Adrenal gland (tissue), 12 donors: Measurements from ENCODE around the gene OTOF. TPM values are rescaled to one million over a fixed set of nuclear protein-coding genes. Genes with fewer than 3 reads are reported as not detected.

ENCODE experiments used
- DNase-seq, 7 donors: peaks; one replicate each; pipeline ENCODE4 v3.0.0-alpha.2; 2019 to 2020
- H3K27ac ChIP-seq, 5 donors: fragments of 200-600 bp; sonication (generic) in 4 of 5; 1 replicate in 3 of 5; 2 replicates in 2 of 5; pipeline versions ENCODE4 v1.5.1 to v1.8.0; 2016 to 2020; ENCODE audit warnings: mild to moderate bottlenecking in 1 of 5
- H3K27me3 ChIP-seq: fragments of 200-600 bp; 2 replicates; pipeline ENCODE4 v1.8.0; 2021
- H3K36me3 ChIP-seq, 2 donors: fragments of 200-600 bp; replicated peaks in 1 of 2; 1 replicate in 1 of 2; 2 replicates in 1 of 2; pipeline versions ENCODE4 v1.5.1 to v1.8.0; 2018 to 2022
- H3K4me1 ChIP-seq, 2 donors: fragments of 200-600 bp; replicated peaks in 1 of 2; 1 replicate in 1 of 2; 2 replicates in 1 of 2; pipeline versions ENCODE4 v1.5.1 to v1.8.0; 2018 to 2021
- H3K4me3 ChIP-seq, 4 donors: fragments of 200-600 bp; sonication (generic) in 3 of 4; one replicate each; pipeline ENCODE4 v1.5.1; 2016 to 2018
- H3K9me3 ChIP-seq, 3 donors: fragments of 200-600 bp; sonication (generic) in 1 of 3; replicated peaks in 1 of 3; 1 replicate in 2 of 3; 2 replicates in 1 of 3; pipeline versions ENCODE4 v1.5.1 to v1.8.0; 2016 to 2021
- POLR2A ChIP-seq, 2 donors: fragments of 450-650 bp; IDR thresholded peaks; one replicate each; pipeline ENCODE4 v1.6.1; 2017; ENCODE audit warnings: antibody characterized with exemption in 2 of 2, mild to moderate bottlenecking in 2 of 2, moderate library complexity in 1 of 2
- WGBS, 4 donors: extraction: QIAGEN DNeasy Blood & Tissue Kit in 2 of 4; methylation state at CpG; one replicate each; pipeline versions ENCODE4 v1.1.5 to v1.1.7; 2013 to 2017; 5-methylcytosine and 5-hydroxymethylcytosine counted together
- intact Hi-C, 2 donors: fragments of 100-400 bp; cut with DNase I; formaldehyde crosslinking; loops; one replicate each; pipeline versions ENCODE4 v1.14.1 to v1.15.0; 2022 to 2023
- polyA plus RNA-seq, 3 donors: library from polyadenylated mRNA; stranded (reverse); fragments of 200-250 nt in 2 of 3; fragments of 350-450 nt in 1 of 3; fragmentation: Illumina TruSeq in 1 of 3; extraction: RNeasy Lipid Tissue Mini Kit (QIAGEN cat#74804) in 1 of 3; gene quantifications; one replicate each; pipeline ENCODE4 v1.2.3, GENCODE V29; 2013 to 2014
- total RNA-seq, 9 donors: library from RNA; depleted of rRNA in 4 of 9; stranded (reverse); fragments of >200 nt in 4 of 9; fragments of 120-200 nt in 1 of 9; fragmentation: NEBNext Ultra II Directional in 1 of 9; extraction: Animal tissue kit (Norgen Biotek cat#: 25700) in 1 of 9; gene quantifications; one replicate each; pipeline versions ENCODE4 v1.1.0 to v1.2.4, GENCODE V29; 2013 to 2023
- TF ChIP-seq, protein P1 (sequence below), 6 experiments: fragments of 450-650 bp in 4 of 6; fragments of 200-600 bp in 2 of 6; sonication (generic) in 1 of 6; IDR thresholded peaks; 1 replicate in 5 of 6; 2 replicates in 1 of 6; pipeline versions ENCODE4 v1.5.1 to v1.8.0; 2016 to 2021; ENCODE audit warnings: antibody characterized with exemption in 6 of 6, mild to moderate bottlenecking in 2 of 6, moderate library complexity in 1 of 6
- donor health status: healthy with polysubstance abuse.
- donor health status: Bipolar disorder and iron deficiency.
- donor health status: DM: yes; HTN: yes; CAD: no.
- donor health status: DM: no; HTN: no; CAD: no.
- donor health status: DM: no; HTN: no; CAD: no.
- donor health status: DM: yes; HTN: yes; CAD: no.

The OTOF gene
- total and polyA plus RNA-seq, 12 donors = 0.18 to 2.0 (median 1.1) TPM

DNA sequence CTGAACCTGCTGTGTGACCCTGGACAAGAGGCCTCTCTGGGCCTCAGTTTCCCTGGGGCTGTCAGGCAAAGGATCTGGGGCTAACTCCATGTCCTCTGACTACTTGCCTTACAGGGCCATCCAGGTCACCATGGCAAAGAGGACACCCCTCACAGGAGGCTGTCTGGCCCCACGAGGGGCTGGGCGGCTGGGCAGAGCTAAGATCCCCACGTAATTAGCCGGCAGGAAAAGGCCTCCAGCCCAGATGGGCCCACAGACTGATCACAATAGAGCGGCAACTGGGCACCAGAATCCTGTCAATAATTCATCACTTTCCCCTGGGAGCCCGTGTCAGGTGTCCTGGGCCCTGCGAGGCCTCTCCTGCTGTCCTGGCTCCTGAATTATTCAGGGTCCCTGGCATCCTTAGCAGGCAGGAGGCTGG, 44.8 kb upstream of the OTOF start:
- TF ChIP-seq, protein P1, sequence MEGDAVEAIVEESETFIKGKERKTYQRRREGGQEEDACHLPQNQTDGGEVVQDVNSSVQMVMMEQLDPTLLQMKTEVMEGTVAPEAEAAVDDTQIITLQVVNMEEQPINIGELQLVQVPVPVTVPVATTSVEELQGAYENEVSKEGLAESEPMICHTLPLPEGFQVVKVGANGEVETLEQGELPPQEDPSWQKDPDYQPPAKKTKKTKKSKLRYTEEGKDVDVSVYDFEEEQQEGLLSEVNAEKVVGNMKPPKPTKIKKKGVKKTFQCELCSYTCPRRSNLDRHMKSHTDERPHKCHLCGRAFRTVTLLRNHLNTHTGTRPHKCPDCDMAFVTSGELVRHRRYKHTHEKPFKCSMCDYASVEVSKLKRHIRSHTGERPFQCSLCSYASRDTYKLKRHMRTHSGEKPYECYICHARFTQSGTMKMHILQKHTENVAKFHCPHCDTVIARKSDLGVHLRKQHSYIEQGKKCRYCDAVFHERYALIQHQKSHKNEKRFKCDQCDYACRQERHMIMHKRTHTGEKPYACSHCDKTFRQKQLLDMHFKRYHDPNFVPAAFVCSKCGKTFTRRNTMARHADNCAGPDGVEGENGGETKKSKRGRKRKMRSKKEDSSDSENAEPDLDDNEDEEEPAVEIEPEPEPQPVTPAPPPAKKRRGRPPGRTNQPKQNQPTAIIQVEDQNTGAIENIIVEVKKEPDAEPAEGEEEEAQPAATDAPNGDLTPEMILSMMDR (IDR thresholded peaks at IDR 0.05) = no peak
- no peak for TF ChIP-seq POLR2A (IDR thresholded peaks at IDR 0.05)
- Histone ChIP-seq H3K27ac (no peak overlapping the region), H3K4me1 (no peaks in the 10 kb centered on the region), H3K9me3 (no peaks in the 10 kb centered on the region), H3K27me3 (peaks cover 6% of the 10 kb centered on the region), H3K4me3 (no peak overlapping the region), H3K36me3 (no peaks in the 10 kb centered on the region)
- intact Hi-C loops = no loop called here
- DNase-seq = no peak
- 85 to 93% (median 91%) methylated on average over 3 to 7 of the region's 7 CpGs; no CpG with 5 or more reads in 1 of the 4 donors for WGBS, 4 donors

DNA sequence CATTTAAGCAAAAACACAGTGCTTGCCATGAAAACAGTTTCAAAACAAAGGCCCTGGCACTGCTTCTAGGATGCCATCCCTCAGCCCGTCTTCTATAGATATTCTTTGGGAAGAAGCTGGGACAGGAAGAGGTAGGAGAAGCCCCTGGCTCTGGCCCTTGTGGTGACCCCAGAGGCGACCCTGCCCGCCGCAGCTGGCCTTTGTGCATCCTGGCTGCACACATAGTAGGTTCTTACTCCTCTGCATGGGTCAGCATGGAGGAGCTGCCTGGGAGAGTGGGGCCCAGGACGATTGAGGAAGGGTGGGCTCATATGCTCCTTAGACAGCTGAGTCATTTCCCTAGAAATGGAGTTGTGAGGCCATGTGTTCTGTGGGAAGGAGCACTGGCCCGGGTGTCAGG, 44.4 kb upstream of the OTOF start:
- no peaks in the 10 kb centered on the region for H3K4me1 ChIP-seq
- H3K27me3 ChIP-seq = peaks cover 6% of the 10 kb centered on the region
- no peak for DNase-seq
- intact Hi-C loops = no loop called here
- no peak for TF ChIP-seq POLR2A (IDR thresholded peaks at IDR 0.05)
- TF ChIP-seq, protein P1 (IDR thresholded peaks at IDR 0.05) = no peak
- 65 to 71% (median 70%) methylated on average over 6 of the region's 6 CpGs for WGBS, 4 donors
- no peaks in the 10 kb centered on the region for H3K9me3 ChIP-seq
- no peaks in the 10 kb centered on the region for H3K36me3 ChIP-seq
- no peak overlapping the region for H3K27ac ChIP-seq
- no peak overlapping the region for H3K4me3 ChIP-seq

DNA sequence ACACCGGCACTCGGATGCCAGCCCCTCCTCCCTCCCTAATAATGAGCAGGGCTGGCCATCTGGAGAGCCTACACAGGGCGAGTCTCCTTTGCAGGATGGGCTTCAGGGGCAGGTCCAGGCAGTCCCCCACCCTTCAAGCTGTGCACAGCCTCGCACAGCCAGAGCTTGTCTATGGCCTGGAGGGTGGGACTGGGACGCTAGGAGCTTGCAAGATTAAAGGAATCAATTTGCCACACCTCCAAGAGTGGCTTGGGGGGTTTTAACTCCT, 43.9 kb upstream of the OTOF start:
- Histone ChIP-seq H3K27ac (no peak overlapping the region), H3K9me3 (no peaks in the 10 kb centered on the region), H3K36me3 (no peaks in the 10 kb centered on the region), H3K4me1 (no peaks in the 10 kb centered on the region), H3K27me3 (peaks cover 6% of the 10 kb centered on the region), H3K4me3 (no peak overlapping the region)
- 70 to 81% (median 77%) methylated on average over 5 of the region's 5 CpGs for WGBS, 4 donors
- intact Hi-C loops = no loop called here
- no peak for DNase-seq
- no peak for TF ChIP-seq POLR2A (IDR thresholded peaks at IDR 0.05)
- TF ChIP-seq, protein P1 (IDR thresholded peaks at IDR 0.05) = no peak

DNA sequence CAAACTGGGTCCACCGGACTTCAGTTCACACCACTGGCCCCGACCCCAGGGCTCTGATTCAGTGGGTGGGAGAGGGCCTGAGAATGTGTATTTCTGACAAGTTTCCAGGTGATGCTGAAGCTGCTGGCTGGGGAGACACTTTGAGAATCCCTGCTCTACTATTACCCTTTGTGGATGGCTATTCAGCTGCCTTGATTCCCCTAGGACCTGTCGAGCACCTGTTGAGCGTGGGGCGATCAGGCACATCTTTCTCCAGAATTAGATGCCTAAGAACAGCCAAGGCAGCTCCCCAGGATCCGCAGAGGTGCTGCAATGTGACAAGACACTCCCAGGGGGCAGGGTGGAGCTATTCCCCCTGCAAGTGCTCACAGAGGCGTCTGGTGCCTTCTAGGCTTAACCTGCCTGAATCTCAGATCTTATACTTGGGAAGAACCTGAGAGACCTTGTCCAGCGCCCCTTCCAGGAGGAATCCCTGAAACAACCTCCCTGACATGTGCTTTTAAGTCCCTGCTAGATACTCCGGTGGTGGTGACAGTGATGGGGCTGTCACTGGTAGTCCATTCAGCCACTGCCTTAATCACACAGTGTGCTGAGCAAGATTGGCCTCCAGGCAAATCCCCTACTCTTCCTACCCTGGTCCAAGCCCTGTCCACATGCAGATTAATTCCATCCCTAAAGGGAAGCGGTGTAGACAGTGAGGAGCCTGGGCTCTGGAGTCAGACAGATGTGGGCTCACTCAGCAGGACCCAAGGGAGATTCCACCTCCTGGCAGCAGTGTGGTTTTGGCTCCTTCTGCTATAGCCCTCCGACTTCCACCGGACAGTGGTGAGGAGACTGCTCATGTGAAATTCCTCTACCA, 43.4 kb upstream of the OTOF start:
- no peak overlapping the region for H3K4me3 ChIP-seq
- WGBS, 4 donors = 73 to 77% (median 75%) methylated on average over 9 to 12 of the region's 12 CpGs
- no peaks in the 10 kb centered on the region for H3K36me3 ChIP-seq
- peaks cover 6% of the 10 kb centered on the region for H3K27me3 ChIP-seq
- intact Hi-C loops = no loop called here
- no peak for DNase-seq
- no peak overlapping the region for H3K27ac ChIP-seq
- no peaks in the 10 kb centered on the region for H3K9me3 ChIP-seq
- TF ChIP-seq, protein P1 (IDR thresholded peaks at IDR 0.05) = no peak
- no peak for TF ChIP-seq POLR2A (IDR thresholded peaks at IDR 0.05)
- no peaks in the 10 kb centered on the region for H3K4me1 ChIP-seq
